Endometrial microvascular endothelial cells (primary cell): ENCODE data around the gene TNS1. TPM values are rescaled to one million over a fixed set of nuclear protein-coding genes. Genes with fewer than 3 reads are reported as not detected.

Experiments
- in situ Hi-C: cut with HindIII; loops from 2 replicates; pipeline ENCODE4 v1.10.0; 2017; ENCODE audit warnings: low sequenced_read_pairs, low pct_unique_long_range_greater_than_20kb; ENCODE audit errors: inconsistent ontology term
- total RNA-seq: library from RNA; depleted of rRNA; stranded (reverse); fragments of >200 nt; gene quantifications from one replicate; pipeline ENCODE4 v1.2.3, GENCODE V29; 2015; ENCODE audit errors: inconsistent ontology term

Gene TNS1
- total RNA-seq, 1 donor from 2014 or later, result 20.9 TPM

GRCh38 chr2:217954469-217954868, 48.3 kb downstream of the TNS1 start:
- in situ Hi-C loops, result no loop called here

GRCh38 chr2:217954051-217954450, 48.7 kb downstream of the TNS1 start:
- in situ Hi-C loops, result no loop called here

DNA sequence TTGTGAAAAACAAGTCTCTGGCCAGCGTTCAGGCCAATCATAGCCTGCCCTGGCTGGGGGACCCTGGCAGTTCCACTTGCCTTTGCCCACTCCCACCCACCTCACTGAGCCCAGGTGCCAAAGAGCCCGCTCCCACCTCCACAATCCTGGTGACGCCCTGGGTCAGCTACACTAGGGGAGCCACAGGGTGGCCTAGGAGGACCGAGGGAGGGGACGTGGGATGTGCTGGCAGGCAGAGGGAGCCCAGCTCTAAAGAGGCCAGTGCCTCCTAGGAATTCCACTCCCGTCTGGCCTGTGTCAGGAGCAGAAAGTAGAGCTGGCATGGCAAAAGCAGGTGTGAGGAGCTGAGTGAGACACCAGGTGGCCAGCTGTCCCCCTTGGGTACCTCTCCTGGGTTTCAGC, 49.3 kb downstream of the TNS1 start:
- in situ Hi-C loops, result no loop called here

DNA sequence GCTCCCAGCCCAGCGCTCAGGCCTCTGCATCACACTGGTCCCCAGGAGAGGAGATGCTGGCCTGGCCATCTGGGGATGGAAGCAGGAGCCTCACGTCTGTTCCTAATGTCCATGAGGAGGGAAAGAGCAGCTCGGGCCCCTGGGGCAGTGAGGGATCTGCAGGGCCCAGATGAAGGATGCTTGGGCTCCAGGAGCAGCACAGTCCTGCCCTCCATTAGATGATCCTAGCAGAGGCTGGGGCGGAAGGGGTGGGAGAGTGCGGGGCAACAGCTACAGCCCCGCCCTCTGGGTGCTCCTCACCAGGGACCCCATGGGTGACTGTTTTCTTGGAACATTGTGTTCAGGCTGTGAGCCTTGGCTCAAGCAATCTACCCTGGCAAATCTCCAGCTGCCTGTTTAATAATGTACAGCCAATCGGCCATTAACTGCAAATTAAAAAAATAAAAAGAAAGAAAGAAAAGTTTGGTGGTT, 49.7 kb downstream of the TNS1 start:
- in situ Hi-C loops, result no loop called here

GRCh38 chr2:217952409-217952808, 50.4 kb downstream of the TNS1 start:
- in situ Hi-C loops, result no loop called here

- in situ Hi-C loops, result no loop called here
Observed at GRCh38 chr2:217951521-217952247, 51.1 kb downstream of the TNS1 start.

GRCh38 chr2:217951091-217951490, 51.7 kb downstream of the TNS1 start:
- in situ Hi-C loops, result no loop called here

DNA sequence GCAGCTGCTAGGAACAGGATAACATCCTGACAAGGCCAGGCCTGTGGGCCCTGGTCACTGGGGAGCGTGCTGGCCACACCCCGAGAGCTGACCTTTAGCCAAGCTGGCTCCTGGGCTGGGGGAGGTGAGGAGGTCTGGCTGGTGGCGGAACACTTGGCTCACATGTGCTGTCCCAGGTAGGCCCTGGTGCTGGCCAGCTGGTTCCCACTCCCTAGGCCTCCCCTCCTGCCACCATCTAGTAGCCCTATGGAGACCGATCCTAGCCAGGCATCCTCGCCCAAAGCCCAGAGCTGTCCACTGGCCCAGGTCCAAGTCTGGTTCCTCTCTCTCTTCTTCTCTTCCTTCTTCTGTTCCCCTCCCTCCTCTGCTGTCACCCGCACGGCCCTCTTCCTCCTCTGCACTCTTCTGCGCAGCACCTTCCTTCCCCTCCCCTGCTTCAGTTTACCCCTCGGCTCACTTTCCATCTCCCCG, 52.4 kb downstream of the TNS1 start:
- in situ Hi-C loops, result no loop called here

- in situ Hi-C loops, result no loop called here
Observed at GRCh38 chr2:217949447-217949846, 53.3 kb downstream of the TNS1 start.

DNA sequence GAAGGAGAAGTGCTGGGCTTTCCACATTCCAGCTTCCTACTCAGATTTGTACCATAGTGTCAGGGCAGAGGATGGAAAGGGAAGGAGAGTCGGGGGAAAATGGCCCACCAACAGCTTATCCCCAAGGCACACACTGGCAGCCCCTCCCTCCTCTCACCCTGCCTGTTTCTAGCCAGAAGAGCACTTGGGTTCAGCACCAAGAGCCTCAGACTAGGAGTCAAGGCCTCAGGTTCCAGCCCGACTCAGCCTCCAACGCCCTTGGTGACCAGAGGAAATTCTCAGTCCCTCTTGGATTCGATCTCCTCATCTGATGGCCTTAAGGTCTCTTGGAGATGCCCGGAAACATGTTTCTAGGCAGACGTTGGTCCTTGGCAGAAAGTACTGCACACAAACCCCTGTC, 53.9 kb downstream of the TNS1 start:
- in situ Hi-C loops, result no loop called here

GRCh38 chr2:217948351-217948791, 54.4 kb downstream of the TNS1 start:
- in situ Hi-C loops, result no loop called here

DNA sequence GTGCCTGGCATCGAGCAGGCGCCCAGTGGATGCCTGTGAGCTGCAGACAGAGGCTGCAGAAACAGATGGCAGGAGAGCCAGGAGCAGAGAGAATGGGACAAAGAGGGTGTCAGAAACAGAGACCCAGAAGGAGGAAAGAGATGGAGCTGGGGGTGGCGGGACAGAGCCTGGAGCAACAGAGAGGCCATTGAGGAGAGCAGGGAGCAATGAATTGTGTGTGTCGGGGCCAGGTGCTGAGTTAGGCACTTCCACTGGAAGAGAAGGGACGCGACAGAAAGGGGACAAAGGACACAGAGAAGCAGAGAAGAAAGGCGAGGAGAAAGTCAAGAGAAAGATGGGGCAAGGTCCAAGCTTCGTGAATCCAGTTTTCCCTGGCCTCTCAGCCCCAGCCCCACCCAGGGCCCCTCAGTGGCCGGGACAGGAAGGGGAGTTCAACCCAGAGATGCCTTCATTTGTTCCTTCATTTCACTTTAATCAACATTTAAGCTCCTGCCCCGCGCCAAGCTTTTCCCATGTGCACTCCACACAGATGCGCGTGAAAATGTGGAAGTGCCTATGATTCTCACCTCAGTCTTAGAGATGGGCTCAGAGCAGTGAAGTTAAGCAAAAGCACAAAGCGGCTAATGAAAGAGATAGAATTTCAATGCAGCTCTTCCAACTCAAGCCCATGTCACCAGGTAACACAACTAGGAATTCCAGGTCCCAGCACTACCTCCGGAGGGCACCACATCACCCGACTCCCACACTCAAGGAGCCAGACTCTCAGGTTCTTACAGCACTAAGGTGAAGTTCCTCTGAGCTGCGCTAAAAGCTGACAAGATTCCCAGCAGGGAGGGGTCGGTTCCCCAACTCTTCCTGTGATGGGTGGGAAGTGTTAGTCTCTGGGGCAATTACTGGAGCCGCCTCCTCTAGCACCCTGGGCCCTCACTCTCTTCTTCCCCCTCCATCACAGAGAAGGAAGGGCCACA, 55.1 kb downstream of the TNS1 start:
- in situ Hi-C loops, result no loop called here

GRCh38 chr2:217946051-217946450, 56.7 kb downstream of the TNS1 start:
- in situ Hi-C loops, result no loop called here

DNA sequence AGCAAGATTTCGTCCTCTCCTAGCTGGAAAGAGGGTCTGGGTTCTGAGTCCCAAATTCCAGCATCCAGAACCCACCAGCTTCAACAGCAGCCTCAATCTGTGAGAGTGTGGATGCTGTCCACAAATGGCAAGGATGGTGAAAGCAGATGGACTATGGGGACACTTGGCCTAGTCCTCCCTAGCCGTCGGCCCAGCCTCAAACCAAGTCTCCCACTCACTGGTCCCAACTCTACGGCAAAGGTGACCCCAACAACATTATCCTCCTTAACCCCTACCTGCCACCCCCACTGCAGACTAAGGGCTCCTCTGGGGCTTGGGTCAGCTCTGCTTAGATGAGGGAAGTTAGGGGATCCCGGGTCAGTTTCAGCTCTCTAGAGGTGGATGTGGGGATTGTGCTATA, 57.3 kb downstream of the TNS1 start:
- in situ Hi-C loops, result no loop called here

GRCh38 chr2:217944923-217945322, 57.9 kb downstream of the TNS1 start:
- in situ Hi-C loops, result no loop called here

DNA sequence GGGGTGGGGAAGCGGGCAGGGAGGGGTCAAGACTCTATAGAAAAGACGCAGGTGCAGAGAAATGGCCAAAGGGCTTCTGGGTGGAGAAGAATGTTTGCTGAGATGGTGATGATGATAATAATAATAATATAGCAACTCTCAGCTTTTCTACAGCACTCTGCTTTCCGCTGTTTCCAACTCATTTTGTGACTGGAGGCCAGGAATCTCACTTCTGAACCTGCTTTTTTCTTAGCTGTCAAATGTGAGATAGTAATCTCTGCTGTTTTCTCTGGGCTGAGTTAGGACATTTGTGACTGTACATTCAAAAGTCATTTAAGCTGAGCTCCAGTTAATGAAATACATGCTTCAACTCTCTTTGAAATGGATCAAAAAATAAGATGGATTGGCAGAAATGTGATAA, 58.4 kb downstream of the TNS1 start:
- in situ Hi-C loops, result no loop called here

GRCh38 chr2:217943446-217944321, 59.1 kb downstream of the TNS1 start:
- in situ Hi-C loops, result no loop called here

DNA sequence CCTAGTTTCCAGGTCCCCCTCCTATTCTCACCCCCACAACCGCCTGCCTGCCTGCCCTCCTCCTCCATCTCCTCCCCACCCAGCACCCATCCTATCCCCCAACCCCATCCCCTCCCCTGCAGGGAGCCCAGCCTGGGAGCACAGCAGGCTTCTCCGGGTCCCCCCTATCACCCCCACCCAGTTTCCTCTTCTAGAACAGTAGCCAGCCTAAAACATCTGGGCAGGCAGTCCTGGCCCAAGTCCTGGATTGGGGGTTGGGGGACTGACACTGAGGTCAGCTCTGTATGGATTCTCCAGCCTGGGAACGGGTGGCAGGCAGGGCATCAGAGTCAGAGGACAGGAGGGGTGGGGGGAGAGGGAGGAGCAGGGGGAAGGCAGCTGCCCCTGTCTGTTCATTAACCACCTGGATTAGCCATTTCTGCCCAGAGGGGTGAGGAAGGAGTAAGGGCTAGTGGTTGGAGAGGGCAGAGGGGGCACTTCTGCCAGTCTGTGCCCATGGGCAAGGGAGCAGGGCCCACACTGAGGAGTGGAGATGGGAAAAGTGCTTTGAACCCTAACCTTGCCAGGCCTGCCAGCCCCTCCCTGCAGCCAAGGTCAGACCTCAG, 60.0 kb downstream of the TNS1 start:
- in situ Hi-C loops, result no loop called here
